ENCODE results near the gene MYH14. TPM values are rescaled to one million over a fixed set of nuclear protein-coding genes. Genes with fewer than 3 reads are reported as not detected.
A peak's percentile ranks its signal among the peaks of the same experiment; 100 is the strongest.

Gene MYH14
- total and polyA plus RNA-seq, 2 of the 13 experiments (the other 11 are each of a cell fraction or from before 2014, with no cell fraction given) = 5.5 to 5.8 TPM

GRCh38 chr19:50213925-50214324 is 10.5 kb downstream of the MYH14 start:
- intact Hi-C loops (cut with micrococcal nuclease; ENCODE audit: unreplicated experiment) (no loop called here), in situ Hi-C loops (cut with HindIII; ENCODE audit: extremely low pct_ligation_motif_present, low pct_unique_long_range_greater_than_20kb) (no loop called here)
- ATAC-seq (no peak), DNase-seq (ENCODE audit: low spot score) (no peak), FAIRE-seq (no peak)
- no peaks in the 10 kb centered on the region for H3K9me3 ChIP-seq (ENCODE audit: low read length)
- H3K9ac ChIP-seq (ENCODE audit: insufficient read depth, low read depth, low read length) = no peak overlapping the region
- 100% methylated on average over 1 of the region's 1 CpG for WGBS (ENCODE audit: low lambda C conversion rate)
- ChIA-PET CTCF (ENCODE audit: low intra/inter-chr PET ratio, low total read pairs) (no interaction called here), POLR2A (no interaction called here)
- no peak overlapping the region for H2AFZ ChIP-seq (ENCODE audit: low read length)
- no TSS peak for BruUV-seq (replicated peaks)
- no peaks in the 10 kb centered on the region for H4K20me1 ChIP-seq (ENCODE audit: insufficient read depth, low read length)
- no peaks in the 10 kb centered on the region; a peak in 2 of 5 replicates for H3K36me3 ChIP-seq (replicated peaks in 1 of 2; ENCODE audit: control insufficient read depth in 1 of 2, insufficient read depth in 2 of 2, low read length in 2 of 2)
- H3K27ac ChIP-seq (ENCODE audit: extremely low read length, insufficient read depth, low read length) = no peak overlapping the region
- TF ChIP-seq GPBP1L1 (CRISPR knock-in tag; IDR thresholded peaks at IDR 0.05) (no peak), FOXO4 (CRISPR knock-in tag; conservative IDR thresholded peaks at IDR 0.05) (0 out of 2 replicates have a peak, but pooled peaks have one; percentile 27)
- no peaks in the 10 kb centered on the region for H3K4me1 ChIP-seq (ENCODE audit: insufficient read depth, low read length)
- H3K79me2 ChIP-seq (ENCODE audit: insufficient read depth, low read length) = no peaks in the 10 kb centered on the region
- no peaks in the 10 kb centered on the region; a peak in 1 of 5 replicates for H3K27me3 ChIP-seq (ENCODE audit: control insufficient read depth in 1 of 2, insufficient read depth in 2 of 2, low read length in 2 of 2)
- no peak overlapping the region for H3K4me3 ChIP-seq (replicated peaks in 1 of 3; ENCODE audit: insufficient read depth in 1 of 3, low read depth in 2 of 3, low read length in 3 of 3)
- no peak overlapping the region for H3K4me2 ChIP-seq (ENCODE audit: low read depth, low read length)

GRCh38 chr19:50214699-50215543 is 11.5 kb downstream of the MYH14 start:
- H3K27me3 ChIP-seq (ENCODE audit: control insufficient read depth in 1 of 2, insufficient read depth in 2 of 2, low read length in 2 of 2) = no peaks in the 10 kb centered on the region; a peak in 1 of 5 replicates
- in situ Hi-C loops (cut with HindIII; ENCODE audit: extremely low pct_ligation_motif_present, low pct_unique_long_range_greater_than_20kb) = no loop called here
- 80% methylated on average over 8 of the region's 25 CpGs for WGBS (ENCODE audit: low lambda C conversion rate)
- CTCF ChIA-PET (ENCODE audit: low intra/inter-chr PET ratio, low total read pairs) = no interaction called here
- H3K36me3 ChIP-seq (replicated peaks in 1 of 2; ENCODE audit: control insufficient read depth in 1 of 2, insufficient read depth in 2 of 2, low read length in 2 of 2) = no peaks in the 10 kb centered on the region; a peak in 2 of 5 replicates
- BruUV-seq (replicated peaks) = no TSS peak
- ATAC-seq (no peak), FAIRE-seq (no peak), DNase-seq (ENCODE audit: low spot score) (no peak)
- no peak overlapping the region for H3K4me2 ChIP-seq (ENCODE audit: low read depth, low read length)
- no peaks in the 10 kb centered on the region for H4K20me1 ChIP-seq (ENCODE audit: insufficient read depth, low read length)
- H3K4me1 ChIP-seq (ENCODE audit: insufficient read depth, low read length) = no peaks in the 10 kb centered on the region
- no peaks in the 10 kb centered on the region for H3K9me3 ChIP-seq (ENCODE audit: low read length)
- H3K79me2 ChIP-seq (ENCODE audit: insufficient read depth, low read length) = no peaks in the 10 kb centered on the region
- H2AFZ ChIP-seq (ENCODE audit: low read length) = no peak overlapping the region
- no peak overlapping the region for H3K27ac ChIP-seq (ENCODE audit: extremely low read length, insufficient read depth, low read length)
- POLR2A ChIA-PET = interaction anchor here (1.6 kb wide), 1 partner anchor 20 kb away, joined by 4 read pairs; no protein-coding TSS in a partner anchor
- intact Hi-C loops (cut with micrococcal nuclease; ENCODE audit: unreplicated experiment) = no loop called here
- H3K4me3 ChIP-seq (replicated peaks in 1 of 3; ENCODE audit: insufficient read depth in 1 of 3, low read depth in 2 of 3, low read length in 3 of 3) = no peak overlapping the region
- H3K9ac ChIP-seq (ENCODE audit: insufficient read depth, low read depth, low read length) = no peak overlapping the region
- TF ChIP-seq LRRFIP1 (CRISPR knock-in tag; conservative IDR thresholded peaks at IDR 0.05) (no peak), ZMYM2 (CRISPR knock-in tag; IDR thresholded peaks at IDR 0.05) (no peak), PBX3 (CRISPR knock-in tag; IDR thresholded peaks at IDR 0.05; ENCODE audit: borderline replicate concordance) (no peak)
